Activated CD8-positive, alpha-beta memory T cell treated with anti-CD3 and anti-CD28 coated beads, Interleukin-2, amount 50 U/mL, for 1 hour (primary cell): ENCODE results near the gene TCF7L2.

Experiments
- DNase-seq: peaks from one replicate; pipeline ENCODE4 v3.0.0-alpha.2; 2020; ENCODE audit errors: extremely low read depth

Gene TCF7L2

DNA sequence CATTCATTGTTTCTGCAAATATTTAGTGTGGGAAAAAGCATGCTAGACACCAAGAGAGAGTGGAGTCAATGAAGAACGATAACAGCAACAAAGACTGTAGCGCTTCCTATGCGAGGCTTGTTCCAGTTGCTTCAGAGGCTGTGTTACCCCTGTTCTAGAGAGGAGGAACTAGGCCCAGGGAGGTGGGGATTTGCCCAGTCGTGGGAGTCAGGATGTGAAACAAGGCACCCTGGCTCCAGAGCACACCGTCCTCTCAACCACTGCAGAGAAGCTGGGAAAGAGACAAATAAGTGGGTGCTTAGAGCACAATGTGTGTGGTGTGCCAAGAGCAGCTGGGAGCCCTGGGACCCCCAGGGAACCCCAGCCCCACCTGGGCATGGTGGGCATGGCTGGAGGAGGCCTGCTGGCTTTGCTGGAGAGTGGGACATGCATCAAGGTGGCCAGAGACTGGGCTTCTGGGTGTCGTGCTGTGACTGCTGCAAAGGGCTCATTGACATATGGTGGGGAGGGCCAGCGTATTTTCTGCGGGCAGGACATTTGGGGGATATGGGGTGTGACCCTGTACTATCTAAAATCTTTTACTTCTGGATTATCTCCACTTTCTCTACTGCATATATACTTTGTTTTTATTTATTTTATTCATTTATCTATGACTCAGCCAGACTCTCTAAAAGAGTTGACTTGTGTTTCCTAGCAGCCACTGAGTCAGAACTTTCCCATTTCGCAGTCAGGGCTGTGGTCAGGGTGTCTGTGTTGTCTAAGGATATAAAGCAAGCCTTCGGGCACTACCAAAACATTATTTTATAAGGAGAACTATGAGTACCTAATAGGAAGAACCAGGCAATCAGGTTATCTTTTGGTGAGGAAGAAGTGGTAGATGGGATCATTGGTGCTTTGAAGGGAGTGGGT, 95.4 kb downstream of the TCF7L2 start:
- DNase-seq, result no peak

DNA sequence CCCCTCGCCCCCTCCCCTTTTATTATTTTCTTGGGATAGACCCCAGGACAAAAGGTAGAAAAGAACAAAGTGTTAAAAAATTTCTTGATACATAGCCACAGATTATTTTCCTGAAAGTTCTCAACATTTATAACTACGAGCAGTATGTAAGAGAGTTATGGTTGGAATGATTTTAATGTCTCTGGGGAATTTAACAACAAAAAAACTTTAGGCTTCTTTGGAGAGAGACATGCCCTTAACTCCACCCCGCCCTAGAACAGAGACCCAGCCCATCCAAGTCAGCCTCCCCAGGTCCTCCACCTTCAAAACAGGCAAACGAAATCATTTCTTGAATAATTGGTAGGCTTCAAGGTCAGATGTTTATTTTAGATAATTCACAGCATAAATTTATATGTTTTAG, 97.1 kb downstream of the TCF7L2 start:
- no peak for DNase-seq

GRCh38 chr10:113047605-113047962, 97.5 kb downstream of the TCF7L2 start:
- no peak for DNase-seq

DNA sequence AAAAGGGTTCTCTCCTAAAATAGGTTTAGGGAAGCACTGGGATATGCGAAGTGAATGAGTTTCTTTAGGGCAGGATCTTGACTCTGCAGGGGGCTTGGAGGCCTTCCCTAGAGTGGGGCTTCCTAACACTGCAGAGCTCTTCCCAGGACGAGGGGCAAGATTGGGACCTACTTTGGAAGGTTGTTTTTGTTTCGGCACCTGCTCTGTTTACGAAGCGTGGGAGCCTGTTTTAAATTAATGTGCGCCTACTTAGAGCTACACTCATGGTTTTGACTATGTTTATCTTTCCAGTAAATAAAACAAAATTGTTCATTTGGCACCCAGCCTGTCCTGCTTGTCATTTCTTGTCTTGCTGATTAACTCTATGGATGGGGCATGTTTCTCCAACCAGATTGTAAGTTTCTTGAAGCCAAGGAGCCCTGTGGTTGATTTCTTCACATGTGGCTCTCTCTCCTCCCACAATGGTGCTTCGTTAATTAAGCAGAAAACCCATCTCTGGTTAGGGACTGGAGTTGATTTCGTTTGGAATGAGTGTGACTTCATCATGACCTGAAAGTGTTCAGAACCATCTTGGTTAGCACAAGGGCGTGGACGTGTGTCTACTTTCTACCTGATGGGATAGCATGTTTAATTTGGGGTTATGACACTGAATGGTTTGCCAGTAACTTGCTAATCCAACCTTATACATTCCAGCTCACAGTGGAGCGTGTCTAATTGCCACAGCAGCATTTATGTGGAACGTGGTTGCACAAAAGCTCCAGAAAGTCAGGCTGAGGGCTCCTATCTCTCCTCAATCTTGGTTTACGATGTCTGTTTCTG, 98.1 kb downstream of the TCF7L2 start:
- DNase-seq, result no peak

GRCh38 chr10:113049881-113050280, 99.8 kb downstream of the TCF7L2 start:
- DNase-seq, result no peak

DNA sequence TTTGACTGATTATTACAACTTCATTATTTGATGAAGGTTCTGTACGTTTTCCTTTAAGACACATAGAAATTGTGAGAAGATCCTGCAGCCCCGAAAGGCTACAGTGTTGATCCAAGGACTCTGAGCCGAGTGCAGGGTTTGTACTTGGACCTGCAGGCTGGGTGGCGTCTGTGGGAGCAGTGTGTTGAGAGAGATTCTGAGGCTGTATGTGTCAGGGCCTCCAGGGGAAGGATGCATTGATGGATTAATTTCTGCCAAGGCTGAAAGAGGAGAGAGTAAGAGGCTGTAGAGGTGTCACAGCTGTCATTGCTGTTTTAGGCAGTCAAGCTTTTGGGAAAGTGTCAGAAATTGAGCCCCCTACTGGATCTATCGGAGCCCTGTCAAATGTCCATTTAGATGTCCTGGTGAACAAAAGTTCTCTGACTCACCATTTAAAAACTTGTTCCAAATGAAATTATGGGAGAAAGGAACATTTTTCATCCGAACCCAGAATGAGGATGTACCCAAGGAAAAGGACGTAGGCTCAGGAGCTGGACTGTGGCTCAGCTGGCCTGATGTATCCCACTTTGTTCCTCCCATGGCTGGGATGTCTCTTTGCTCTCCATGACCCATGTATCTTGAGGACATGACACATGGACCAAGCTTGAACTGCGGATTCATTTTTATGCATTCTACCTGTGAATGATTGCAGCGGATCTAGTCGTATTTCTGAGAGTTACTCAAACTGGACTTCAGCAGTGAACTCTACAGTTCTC, 102.2 kb downstream of the TCF7L2 start:
- DNase-seq, result no peak

GRCh38 chr10:113053091-113053490, 103.0 kb downstream of the TCF7L2 start:
- DNase-seq, result no peak

- DNase-seq, result no peak
Observed at GRCh38 chr10:113053881-113054280, 103.8 kb downstream of the TCF7L2 start.

DNA sequence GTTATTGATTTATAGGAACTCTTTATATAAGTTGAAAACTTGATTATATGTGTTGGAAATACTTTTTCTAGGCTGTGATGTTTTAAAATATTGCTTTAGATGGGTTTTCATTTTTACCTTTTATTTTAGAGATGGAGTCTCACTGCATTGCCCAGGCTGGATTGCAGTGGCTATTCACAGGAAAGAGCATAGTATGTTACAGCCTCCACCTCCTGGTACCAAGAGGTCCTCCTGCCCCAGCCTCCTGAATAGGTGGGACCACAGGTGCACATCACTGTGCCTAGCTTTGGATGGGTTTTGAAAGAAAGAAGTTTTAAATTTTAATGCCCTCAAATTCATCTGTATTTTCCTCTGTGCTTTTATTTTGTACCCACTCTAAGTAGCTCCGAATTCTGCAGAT, 105.4 kb downstream of the TCF7L2 start:
- no peak for DNase-seq

DNA sequence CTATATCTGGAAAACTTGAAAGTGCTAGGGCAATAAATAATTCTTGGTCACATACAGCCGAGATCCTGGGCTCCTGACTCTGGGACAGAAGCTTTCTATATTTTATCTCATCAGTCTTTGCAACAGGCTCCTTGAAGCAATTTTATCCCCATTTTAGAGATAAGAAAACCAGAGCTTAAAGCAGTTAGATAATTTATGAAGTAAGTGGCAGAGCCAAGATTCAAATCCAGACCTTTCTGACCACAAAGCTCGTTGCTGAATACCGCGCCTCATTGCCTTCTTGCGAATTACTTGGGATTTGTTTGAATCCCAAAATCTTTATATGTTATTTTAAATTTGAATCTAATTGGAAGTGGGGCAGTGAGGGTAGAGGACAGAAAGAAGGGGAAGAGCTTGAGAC, 106.0 kb downstream of the TCF7L2 start:
- no peak for DNase-seq

DNA sequence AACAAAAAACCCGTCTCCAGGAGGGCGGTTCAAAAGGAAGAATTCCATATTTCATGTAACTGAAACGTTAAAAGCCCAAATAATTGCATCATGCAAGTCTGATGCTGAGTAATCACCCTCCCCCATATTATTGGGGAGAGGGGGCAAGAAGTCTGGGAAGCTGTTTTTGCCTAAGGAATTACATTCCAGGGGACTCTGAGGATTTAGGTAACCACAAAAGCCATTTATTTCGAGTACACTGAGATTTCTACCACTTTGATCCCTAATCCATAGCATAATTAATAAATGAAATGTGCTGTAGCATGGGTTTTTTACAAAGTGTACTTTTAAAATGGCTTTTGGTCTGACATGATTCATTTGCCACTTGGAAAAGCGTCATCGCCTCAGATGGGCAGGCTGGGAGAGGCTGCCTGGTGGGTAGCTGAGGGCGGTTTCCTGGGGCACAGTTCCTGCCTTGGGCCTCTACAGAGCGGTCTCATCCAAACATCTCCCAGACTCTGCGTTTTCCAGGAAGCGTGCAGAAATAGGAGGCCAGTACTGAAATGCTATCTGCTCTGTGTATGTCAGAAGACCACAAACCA, 106.5 kb downstream of the TCF7L2 start:
- DNase-seq, result no peak

DNA sequence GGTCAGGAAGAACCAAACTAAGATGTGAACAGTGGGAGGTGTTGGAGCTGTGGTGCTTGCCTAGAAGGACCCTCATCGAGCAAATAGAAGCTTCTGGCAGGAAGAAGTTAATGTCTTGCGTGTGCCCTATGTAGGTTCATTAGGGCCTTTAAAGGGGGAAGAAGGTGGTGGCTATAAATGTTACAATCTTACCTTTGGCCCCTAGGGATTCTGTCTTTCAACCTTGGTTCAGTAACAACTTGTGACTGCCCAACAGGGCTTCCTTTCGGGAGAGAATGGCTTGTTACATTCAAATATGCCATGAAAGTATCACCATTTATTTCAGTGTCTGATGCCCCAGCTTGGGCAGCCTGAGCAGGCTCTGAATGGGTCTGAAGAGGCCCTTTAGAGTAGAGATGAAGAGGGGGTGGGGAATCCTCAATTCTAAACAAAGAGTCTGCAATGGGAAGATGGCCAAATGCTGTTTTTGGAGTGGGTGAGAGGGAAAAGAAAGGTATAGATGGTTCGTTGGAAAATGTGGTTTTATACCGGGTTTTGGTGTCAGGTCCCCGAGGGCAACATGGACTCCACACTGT, 108.0 kb downstream of the TCF7L2 start:
- no peak for DNase-seq

GRCh38 chr10:113058523-113059370, 108.7 kb downstream of the TCF7L2 start:
- no peak for DNase-seq

DNA sequence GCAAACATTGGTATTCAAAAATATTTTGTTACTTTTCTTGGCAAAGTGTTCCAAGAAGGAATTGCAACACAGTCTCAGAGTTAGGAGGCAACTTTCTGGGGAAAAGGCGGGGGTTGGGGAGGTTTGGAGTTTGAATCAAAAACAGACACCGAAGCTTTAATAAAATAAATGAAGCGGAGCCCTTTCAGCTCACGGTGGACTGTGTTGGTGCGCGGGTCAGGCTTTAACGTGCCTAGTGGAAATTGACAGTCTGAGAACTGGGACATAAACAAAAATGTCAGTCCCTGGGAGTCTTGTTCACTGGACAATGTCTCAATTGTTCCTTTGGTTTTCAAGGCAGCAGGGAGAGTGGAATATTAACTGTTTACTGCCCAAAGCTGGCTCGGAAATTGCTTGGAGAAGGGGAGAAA, 109.3 kb downstream of the TCF7L2 start:
- DNase-seq, result no peak

GRCh38 chr10:113060201-113061053, 110.4 kb downstream of the TCF7L2 start:
- no peak for DNase-seq

- no peak for DNase-seq
Observed at GRCh38 chr10:113061054-113061430, 111.0 kb downstream of the TCF7L2 start.

GRCh38 chr10:113061557-113061956, 111.5 kb downstream of the TCF7L2 start:
- no peak for DNase-seq

DNA sequence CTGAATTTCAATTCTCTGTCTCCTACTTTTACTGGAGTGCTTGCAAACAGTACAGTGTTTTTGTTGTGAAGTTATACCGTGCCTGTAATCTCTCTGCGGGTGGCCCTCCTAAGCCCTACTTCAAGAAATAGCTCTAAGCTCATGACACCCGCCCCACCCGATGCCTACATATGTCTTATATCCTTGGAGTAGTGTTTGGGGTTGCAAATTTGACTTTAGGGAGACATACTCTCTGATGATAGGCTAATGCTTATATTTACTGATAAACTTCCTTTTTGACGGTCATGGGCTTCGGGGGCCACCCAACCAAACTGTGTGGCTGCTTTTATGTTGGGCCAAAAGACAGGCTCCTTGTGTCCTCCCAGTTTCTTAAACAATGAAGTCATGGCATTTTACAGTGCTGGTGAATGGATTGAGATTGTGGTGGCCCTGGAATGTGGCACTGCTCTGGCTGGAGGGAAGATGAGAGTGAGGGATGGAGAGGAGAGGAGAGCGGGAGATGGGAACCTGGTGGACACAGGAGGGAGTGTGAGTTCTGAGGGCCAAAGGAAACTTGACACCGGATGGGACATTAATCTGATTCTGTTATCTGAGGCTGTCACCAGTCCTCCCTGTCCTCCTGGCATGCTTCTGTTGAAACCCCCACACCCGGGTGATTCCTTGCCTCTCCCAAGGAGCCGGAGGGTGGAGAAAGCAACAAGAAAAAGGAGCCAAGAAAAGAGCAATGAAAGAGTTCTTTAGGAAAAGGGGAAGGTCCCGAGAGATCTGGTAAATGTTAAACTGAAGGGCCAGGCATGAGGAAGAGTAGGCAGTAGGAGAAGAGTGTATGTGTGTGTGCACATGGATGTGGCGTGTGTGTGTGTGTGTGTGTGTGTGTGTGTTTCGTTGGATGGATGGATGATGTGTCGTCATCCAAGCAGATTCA, 113.3 kb downstream of the TCF7L2 start:
- DNase-seq, result no peak

DNA sequence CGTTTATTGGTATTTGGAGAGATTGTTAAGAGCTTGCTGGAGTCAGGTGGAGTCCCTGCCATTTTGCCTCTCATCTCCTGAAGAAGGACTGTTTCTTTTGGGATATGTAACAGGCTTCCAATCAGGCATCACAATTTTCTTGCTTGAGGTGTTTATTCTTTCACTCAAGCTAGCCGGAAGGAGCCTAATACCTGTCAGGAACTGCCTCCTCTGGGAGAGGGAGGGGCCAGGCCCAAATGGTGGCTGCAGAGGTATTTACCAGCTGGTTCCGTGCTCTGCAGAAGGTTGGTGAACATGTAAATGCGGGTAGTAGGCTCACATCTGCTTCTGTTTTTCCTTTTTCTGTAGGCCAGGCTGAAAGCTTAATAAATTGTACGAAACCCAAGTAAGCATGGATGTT, 114.0 kb downstream of the TCF7L2 start:
- no peak for DNase-seq
